GM13977 (cell line): ENCODE results near the gene NMRK1.

Experiments used
- DNase-seq: peaks from one replicate; pipeline ENCODE4 v3.0.0; 2012; ENCODE audit warnings: low spot score
- CTCF ChIP-seq: IDR thresholded peaks from 2 replicates; pipeline ENCODE4 v1.5.1; 2012; ENCODE audit warnings: mild to moderate bottlenecking, control low read depth; ENCODE audit not compliant: insufficient read depth; ENCODE audit errors: extremely low read depth, missing control alignments
- in situ Hi-C: fragments of 300-500 bp; cut with MboI; formaldehyde crosslinking; loops from one replicate; pipeline ENCODE4 v1.12.0; 2022; ENCODE audit warnings: low sequenced_read_pairs, low pct_unique_long_range_greater_than_20kb, mixed read lengths, inconsistent platforms; ENCODE audit not compliant: unreplicated experiment

Gene NMRK1

GRCh38 chr9:75105841-75106240, 17.9 kb upstream of the NMRK1 start:
- DNase-seq: no peak
- TF ChIP-seq CTCF: no peak
- in situ Hi-C loops: no loop called here

- in situ Hi-C loops: no loop called here
- TF ChIP-seq CTCF: no peak
- no peak for DNase-seq
These were observed 17.1 kb upstream of the NMRK1 start for GRCh38 chr9:75105019-75105540.

GRCh38 chr9:75104607-75105006, 16.7 kb upstream of the NMRK1 start:
- no peak for DNase-seq
- in situ Hi-C loops: no loop called here
- no peak for TF ChIP-seq CTCF

- in situ Hi-C loops: no loop called here
- no peak for TF ChIP-seq CTCF
- no peak for DNase-seq
These were observed 14.3 kb upstream of the NMRK1 start for GRCh38 chr9:75102177-75102790.

- no peak for DNase-seq
- TF ChIP-seq CTCF: no peak
- in situ Hi-C loops: no loop called here
These were observed 13.1 kb upstream of the NMRK1 start for GRCh38 chr9:75101004-75101588.

- in situ Hi-C loops: no loop called here
- no peak for DNase-seq
- TF ChIP-seq CTCF: no peak
These were observed 8.8 kb upstream of the NMRK1 start for GRCh38 chr9:75096796-75097195.
